Measurements from ENCODE around the gene C1QTNF6. TPM values are rescaled to one million over a fixed set of nuclear protein-coding genes. Genes with fewer than 3 reads are reported as not detected.

The C1QTNF6 gene
- total RNA-seq, 4 donors from 2014 or later = 0.69 to 1.6 (median 1.1) TPM

DNA sequence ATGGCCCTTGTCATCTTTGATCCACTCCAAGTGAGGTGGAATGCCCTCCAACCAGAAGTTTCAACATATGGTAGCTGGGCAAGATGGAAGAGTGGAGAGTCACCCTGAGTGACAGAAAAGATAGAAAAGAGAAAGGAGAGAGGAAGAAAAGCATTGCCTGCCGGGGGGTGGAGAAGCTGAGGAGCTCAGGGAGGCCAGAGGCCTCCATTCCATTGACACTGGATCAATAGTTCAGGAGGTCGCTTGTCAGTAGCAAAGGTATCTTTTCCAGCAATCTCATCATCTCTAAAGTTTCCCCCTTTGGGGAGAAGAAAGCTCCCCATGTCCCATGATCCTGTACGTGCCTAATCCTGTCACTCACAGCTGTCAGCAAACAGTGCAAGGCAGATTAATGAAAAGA lies 6.7 kb upstream of the C1QTNF6 start:
- Histone ChIP-seq H3K9me3 (no peaks in the 10 kb centered on the region), H3K27me3 (no peaks in the 10 kb centered on the region), H3K36me3 (no peaks in the 10 kb centered on the region), H3K4me3 (no peak overlapping the region), H3K27ac (peak overlapping the region in 1 of 4 donors; percentile 93), H3K4me1 (peaks cover 16 to 52% (median 30%) of the 10 kb centered on the region in 3 donors)
- WGBS, 2 donors (ENCODE audit: low coverage in 1 of 2) = 84 to 89% methylated on average over 3 of the region's 3 CpGs
- TF ChIP-seq POLR2AphosphoS5 (IDR thresholded peaks at IDR 0.05) (no peak), EP300 (IDR thresholded peaks at IDR 0.05) (no peak), CTCF (IDR thresholded peaks at IDR 0.05) (no peak), POLR2A (IDR thresholded peaks at IDR 0.05) (no peak)
- ATAC-seq = no peak

GRCh38 chr22:37193629-37194191 lies 5.7 kb upstream of the C1QTNF6 start:
- Histone ChIP-seq H3K9me3 (no peaks in the 10 kb centered on the region), H3K27ac (peak overlapping the region in 2 of 4 donors; percentile 16 to 93), H3K4me1 (peaks cover 16 to 56% (median 36%) of the 10 kb centered on the region in 3 donors), H3K27me3 (no peaks in the 10 kb centered on the region), H3K4me3 (no peak overlapping the region), H3K36me3 (no peaks in the 10 kb centered on the region)
- 56 to 64% methylated on average over 10 of the region's 10 CpGs for WGBS, 2 donors (ENCODE audit: low coverage in 1 of 2)
- TF ChIP-seq POLR2A (IDR thresholded peaks at IDR 0.05) (no peak), EP300 (IDR thresholded peaks at IDR 0.05) (no peak), CTCF (IDR thresholded peaks at IDR 0.05) (no peak), POLR2AphosphoS5 (IDR thresholded peaks at IDR 0.05) (no peak)
- ATAC-seq = no peak

GRCh38 chr22:37192741-37193140 lies 4.7 kb upstream of the C1QTNF6 start:
- Histone ChIP-seq H3K27ac (peak overlapping the region in 1 of 4 donors; percentile 93), H3K4me3 (no peak overlapping the region), H3K27me3 (no peaks in the 10 kb centered on the region), H3K4me1 (peaks cover 11 to 56% (median 40%) of the 10 kb centered on the region in 3 donors), H3K36me3 (no peaks in the 10 kb centered on the region), H3K9me3 (no peaks in the 10 kb centered on the region)
- 83 to 100% methylated on average over 1 of the region's 1 CpG for WGBS, 2 donors (ENCODE audit: low coverage in 1 of 2)
- TF ChIP-seq POLR2AphosphoS5 (IDR thresholded peaks at IDR 0.05) = no peak
- no peak for TF ChIP-seq CTCF (IDR thresholded peaks at IDR 0.05)
- no peak for TF ChIP-seq POLR2A (IDR thresholded peaks at IDR 0.05)
- TF ChIP-seq EP300 (IDR thresholded peaks at IDR 0.05) = no peak
- ATAC-seq = no peak

DNA sequence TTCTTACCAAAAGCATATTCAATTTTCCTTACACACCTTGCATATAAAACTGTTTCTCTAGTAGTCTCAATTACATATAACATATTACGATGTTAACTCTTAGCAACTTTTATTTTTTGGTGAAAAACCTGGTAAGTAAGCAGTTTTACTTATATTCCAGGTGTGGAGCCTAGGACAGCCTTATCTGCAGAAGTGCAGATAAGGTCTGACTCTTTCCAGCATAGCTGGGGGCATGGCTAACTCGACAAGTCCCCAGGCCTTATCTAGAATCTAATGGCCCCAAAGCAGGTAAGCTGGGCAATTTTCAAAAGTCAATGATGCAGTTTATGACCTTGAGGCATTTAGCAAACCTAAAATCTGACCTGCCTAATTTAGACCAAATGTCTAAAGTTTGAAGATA lies 4.2 kb upstream of the C1QTNF6 start:
- ATAC-seq = no peak
- H3K4me1 ChIP-seq = peaks cover 7 to 56% (median 39%) of the 10 kb centered on the region in 3 donors
- no peak overlapping the region for H3K4me3 ChIP-seq
- no peaks in the 10 kb centered on the region for H3K36me3 ChIP-seq
- WGBS, 2 donors (ENCODE audit: low coverage in 1 of 2) = 67 to 94% methylated on average over 2 of the region's 2 CpGs
- TF ChIP-seq POLR2A (IDR thresholded peaks at IDR 0.05) = no peak
- no peak for TF ChIP-seq POLR2AphosphoS5 (IDR thresholded peaks at IDR 0.05)
- TF ChIP-seq EP300 (IDR thresholded peaks at IDR 0.05) = no peak
- TF ChIP-seq CTCF (IDR thresholded peaks at IDR 0.05) = no peak
- no peaks in the 10 kb centered on the region for H3K9me3 ChIP-seq
- H3K27me3 ChIP-seq = no peaks in the 10 kb centered on the region
- H3K27ac ChIP-seq = no peak overlapping the region

DNA sequence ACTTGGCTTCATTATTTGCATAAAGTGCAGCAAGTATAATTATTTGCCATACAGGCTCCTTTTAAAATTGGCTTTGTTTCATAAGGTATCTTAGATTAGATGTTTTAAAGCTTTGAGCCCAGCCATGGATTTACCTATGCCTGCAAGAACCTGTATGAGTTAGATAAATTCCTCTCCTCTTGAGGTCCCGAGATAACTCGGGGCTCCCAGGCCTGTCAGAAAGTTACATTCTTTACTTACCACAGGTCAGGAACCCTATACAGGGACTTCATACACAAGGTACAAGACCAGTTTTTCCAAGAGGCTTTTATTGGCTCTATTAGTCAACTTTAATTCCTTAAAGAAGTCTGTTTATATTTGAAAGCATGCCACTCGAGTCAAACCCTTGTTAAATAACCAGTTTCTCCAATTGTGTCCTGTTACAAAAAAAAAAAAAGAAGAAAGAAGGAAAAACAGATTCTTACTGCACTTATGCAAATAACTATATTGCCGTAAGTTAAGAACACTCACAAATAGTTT lies 2.3 kb upstream of the C1QTNF6 start:
- TF ChIP-seq CTCF (IDR thresholded peaks at IDR 0.05) = no peak
- TF ChIP-seq POLR2AphosphoS5 (IDR thresholded peaks at IDR 0.05) = no peak
- no peak for TF ChIP-seq EP300 (IDR thresholded peaks at IDR 0.05)
- no peak for TF ChIP-seq POLR2A (IDR thresholded peaks at IDR 0.05)
- peaks cover 0 to 56% (median 28%) of the 10 kb centered on the region in 3 donors for H3K4me1 ChIP-seq
- no peaks in the 10 kb centered on the region for H3K9me3 ChIP-seq
- H3K36me3 ChIP-seq = no peaks in the 10 kb centered on the region
- no peak overlapping the region for H3K4me3 ChIP-seq
- H3K27me3 ChIP-seq = no peaks in the 10 kb centered on the region
- peak overlapping the region in 1 of 4 donors; percentile 3 for H3K27ac ChIP-seq
- no peak for ATAC-seq
- 32 to 33% methylated on average over 4 of the region's 4 CpGs for WGBS, 2 donors (ENCODE audit: low coverage in 1 of 2)
